ENCODE data around the gene CACNA2D3.

DNA sequence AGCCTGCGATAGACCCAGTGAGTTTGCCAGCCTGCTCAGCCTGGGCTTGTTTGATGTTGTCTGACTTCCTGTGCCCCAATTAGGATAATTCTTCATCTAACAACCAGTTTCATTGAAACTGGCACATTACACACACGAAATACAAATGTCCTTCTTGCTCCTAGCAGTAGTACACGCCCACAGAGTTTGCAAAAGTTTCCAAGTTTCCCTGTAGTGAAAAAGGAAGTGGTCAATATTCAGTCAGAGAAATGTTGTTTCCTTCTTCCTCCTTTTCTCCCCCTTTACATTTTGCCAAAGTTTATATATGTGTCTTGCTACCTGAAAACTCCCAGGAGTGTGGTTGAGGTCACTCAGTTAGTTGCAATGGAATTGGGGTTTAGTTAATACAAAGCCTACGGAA is 863.9 kb downstream of the CACNA2D3 start:
- TF ChIP-seq, protein P1, sequence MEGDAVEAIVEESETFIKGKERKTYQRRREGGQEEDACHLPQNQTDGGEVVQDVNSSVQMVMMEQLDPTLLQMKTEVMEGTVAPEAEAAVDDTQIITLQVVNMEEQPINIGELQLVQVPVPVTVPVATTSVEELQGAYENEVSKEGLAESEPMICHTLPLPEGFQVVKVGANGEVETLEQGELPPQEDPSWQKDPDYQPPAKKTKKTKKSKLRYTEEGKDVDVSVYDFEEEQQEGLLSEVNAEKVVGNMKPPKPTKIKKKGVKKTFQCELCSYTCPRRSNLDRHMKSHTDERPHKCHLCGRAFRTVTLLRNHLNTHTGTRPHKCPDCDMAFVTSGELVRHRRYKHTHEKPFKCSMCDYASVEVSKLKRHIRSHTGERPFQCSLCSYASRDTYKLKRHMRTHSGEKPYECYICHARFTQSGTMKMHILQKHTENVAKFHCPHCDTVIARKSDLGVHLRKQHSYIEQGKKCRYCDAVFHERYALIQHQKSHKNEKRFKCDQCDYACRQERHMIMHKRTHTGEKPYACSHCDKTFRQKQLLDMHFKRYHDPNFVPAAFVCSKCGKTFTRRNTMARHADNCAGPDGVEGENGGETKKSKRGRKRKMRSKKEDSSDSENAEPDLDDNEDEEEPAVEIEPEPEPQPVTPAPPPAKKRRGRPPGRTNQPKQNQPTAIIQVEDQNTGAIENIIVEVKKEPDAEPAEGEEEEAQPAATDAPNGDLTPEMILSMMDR (IDR thresholded peaks at IDR 0.05; ENCODE audit: poor library complexity, severe bottlenecking), result no peak
- TF ChIP-seq SMC3 (conservative IDR thresholded peaks at IDR 0.05; ENCODE audit: poor library complexity) (no peak), POLR2AphosphoS5 (IDR thresholded peaks at IDR 0.05) (no peak), EZH2 (IDR thresholded peaks at IDR 0.05; ENCODE audit: borderline replicate concordance, insufficient read depth, low read length, poor library complexity, severe bottlenecking) (no peak), RAD21 (conservative IDR thresholded peaks at IDR 0.05) (no peak), MXI1 (conservative IDR thresholded peaks at IDR 0.05; ENCODE audit: poor library complexity, severe bottlenecking) (no peak)

Measured in neural cell (in vitro differentiated cells).